DMS 273 (cell line): ENCODE results near the gene UBE2D1.
A peak's percentile ranks its signal among the peaks of the same experiment; 100 is the strongest.

Experiments used
- DNase-seq: peaks from one replicate; lab custom pipeline; 2025; ENCODE audit not compliant: unreplicated experiment; lab: John Stamatoyannopoulos, UW

The UBE2D1 gene

GRCh38 chr10:58336242-58336641 is 1.4 kb downstream of the UBE2D1 start:
- DNase-seq: no peak

GRCh38 chr10:58341422-58341821 is 6.6 kb downstream of the UBE2D1 start:
- no peak for DNase-seq

- no peak for DNase-seq
These were observed 7.1 kb downstream of the UBE2D1 start for GRCh38 chr10:58341947-58342346.

- no peak for DNase-seq
These were observed 13.2 kb downstream of the UBE2D1 start for GRCh38 chr10:58347967-58348366.

GRCh38 chr10:58348571-58349033 is 13.8 kb downstream of the UBE2D1 start:
- peak; percentile 41 for DNase-seq

GRCh38 chr10:58350023-58350422 is 15.2 kb downstream of the UBE2D1 start:
- DNase-seq: no peak

GRCh38 chr10:58350619-58351323 is 16.0 kb downstream of the UBE2D1 start:
- DNase-seq: no peak

- DNase-seq: no peak
These were observed 17.1 kb downstream of the UBE2D1 start for GRCh38 chr10:58351616-58352578.

GRCh38 chr10:58352956-58353610 is 18.3 kb downstream of the UBE2D1 start:
- DNase-seq: no peak

GRCh38 chr10:58356756-58357155 is 21.9 kb downstream of the UBE2D1 start:
- DNase-seq: no peak

GRCh38 chr10:58358314-58358933 is 23.6 kb downstream of the UBE2D1 start:
- DNase-seq: no peak

GRCh38 chr10:58358947-58359346 is 24.1 kb downstream of the UBE2D1 start:
- no peak for DNase-seq

- DNase-seq: no peak
These were observed 24.7 kb downstream of the UBE2D1 start for GRCh38 chr10:58359541-58359940.

- no peak for DNase-seq
These were observed 25.7 kb downstream of the UBE2D1 start for GRCh38 chr10:58360412-58361004.

GRCh38 chr10:58361353-58361752 is 26.5 kb downstream of the UBE2D1 start:
- no peak for DNase-seq

- no peak for DNase-seq
These were observed 27.4 kb downstream of the UBE2D1 start for GRCh38 chr10:58362027-58362789.

GRCh38 chr10:58367069-58367468 is 32.3 kb downstream of the UBE2D1 start:
- DNase-seq: no peak

GRCh38 chr10:58371473-58371872 is 36.7 kb downstream of the UBE2D1 start:
- no peak for DNase-seq

- DNase-seq: no peak
These were observed 38.0 kb downstream of the UBE2D1 start for GRCh38 chr10:58372607-58373441.
